ENCODE data around the gene PLPP7. TPM values are rescaled to one million over a fixed set of nuclear protein-coding genes. Genes with fewer than 3 reads are reported as not detected.

PLPP7 gene
- total RNA-seq, 1 donor from 2014 or later, result 5.4 TPM

- Mint-ChIP-seq H3K27me3 (ENCODE audit: insufficient read depth, low read depth) (peaks cover 39% of the 10 kb centered on the region), H3K36me3 (peaks cover 2% of the 10 kb centered on the region), H3K4me3 (peak overlapping the region; percentile 90), H3K9me3 (no peaks in the 10 kb centered on the region), H3K4me1 (peaks cover 29% of the 10 kb centered on the region), H3K27ac (peak overlapping the region; percentile 29)
- Histone ChIP-seq H3K36me3 (no peaks in the 10 kb centered on the region), H3K9ac (no peak overlapping the region), H2AFZ (replicated peaks) (peak overlapping the region; percentile 69), H3K27me3 (peaks cover 67% of the 10 kb centered on the region), H4K20me1 (ENCODE audit: low read depth) (peaks cover 12% of the 10 kb centered on the region), H3K4me2 (peak overlapping the region; percentile 99), H3K4me3 (peak overlapping the region; percentile 81), H3K4me1 (peaks cover 19% of the 10 kb centered on the region), H3K9me3 (ENCODE audit: low read depth) (no peaks in the 10 kb centered on the region), H3K79me2 (ENCODE audit: low read depth) (no peaks in the 10 kb centered on the region), H3F3A (ENCODE audit: low read depth) (peaks cover 23% of the 10 kb centered on the region), H3K27ac (no peak overlapping the region)
- TF ChIP-seq EZH2 (IDR thresholded peaks at IDR 0.05), result no peak
- DNase-seq (ENCODE audit: low spot score), result peak; percentile 96
These were observed 11.4 kb upstream of the PLPP7 start for GRCh38 chr9:131277910-131278701.

GRCh38 chr9:131278702-131279111 lies 10.8 kb upstream of the PLPP7 start:
- Histone ChIP-seq H3K9ac (no peak overlapping the region), H3K4me2 (no peak overlapping the region), H3K4me3 (no peak overlapping the region), H3K79me2 (ENCODE audit: low read depth) (no peaks in the 10 kb centered on the region), H3K9me3 (ENCODE audit: low read depth) (no peaks in the 10 kb centered on the region), H2AFZ (replicated peaks) (no peak overlapping the region), H3F3A (ENCODE audit: low read depth) (peaks cover 23% of the 10 kb centered on the region), H3K27me3 (peaks cover 73% of the 10 kb centered on the region), H3K27ac (no peak overlapping the region), H4K20me1 (ENCODE audit: low read depth) (peaks cover 17% of the 10 kb centered on the region), H3K36me3 (no peaks in the 10 kb centered on the region), H3K4me1 (peaks cover 18% of the 10 kb centered on the region)
- no peak for DNase-seq (ENCODE audit: low spot score)
- peaks cover 29% of the 10 kb centered on the region for H3K4me1 Mint-ChIP-seq
- peaks cover 2% of the 10 kb centered on the region for H3K36me3 Mint-ChIP-seq
- no peaks in the 10 kb centered on the region for H3K9me3 Mint-ChIP-seq
- H3K27ac Mint-ChIP-seq, result peak overlapping the region; percentile 29
- H3K27me3 Mint-ChIP-seq (ENCODE audit: insufficient read depth, low read depth), result peaks cover 45% of the 10 kb centered on the region
- TF ChIP-seq EZH2 (IDR thresholded peaks at IDR 0.05) (no peak), CTCF (IDR thresholded peaks at IDR 0.05) (no peak), EZH2phosphoT487 (IDR thresholded peaks at IDR 0.05) (no peak)
- H3K4me3 Mint-ChIP-seq, result peak overlapping the region; percentile 90

GRCh38 chr9:131279196-131279862 lies 10.2 kb upstream of the PLPP7 start:
- Histone ChIP-seq H4K20me1 (ENCODE audit: low read depth) (peaks cover 17% of the 10 kb centered on the region), H3F3A (ENCODE audit: low read depth) (peaks cover 23% of the 10 kb centered on the region), H3K27me3 (peaks cover 76% of the 10 kb centered on the region), H2AFZ (replicated peaks) (no peak overlapping the region), H3K4me3 (no peak overlapping the region), H3K9me3 (ENCODE audit: low read depth) (no peaks in the 10 kb centered on the region), H3K36me3 (no peaks in the 10 kb centered on the region), H3K79me2 (ENCODE audit: low read depth) (no peaks in the 10 kb centered on the region), H3K9ac (no peak overlapping the region), H3K4me1 (peaks cover 14% of the 10 kb centered on the region), H3K4me2 (no peak overlapping the region), H3K27ac (no peak overlapping the region)
- Mint-ChIP-seq H3K4me1 (peaks cover 24% of the 10 kb centered on the region), H3K4me3 (peak overlapping the region; percentile 90), H3K36me3 (peaks cover 2% of the 10 kb centered on the region), H3K27ac (peak overlapping the region; percentile 29), H3K27me3 (ENCODE audit: insufficient read depth, low read depth) (peaks cover 47% of the 10 kb centered on the region), H3K9me3 (no peaks in the 10 kb centered on the region)
- no peak for TF ChIP-seq CTCF (IDR thresholded peaks at IDR 0.05)
- no peak for TF ChIP-seq EZH2phosphoT487 (IDR thresholded peaks at IDR 0.05)
- TF ChIP-seq EZH2 (IDR thresholded peaks at IDR 0.05), result no peak
- DNase-seq (ENCODE audit: low spot score), result no peak

Data from neural progenitor cell (in vitro differentiated cells).